Brain microvascular endothelial cell (primary cell): ENCODE measurements around the gene DNAJC17.

Experiments
- DNase-seq: peaks from one replicate; pipeline ENCODE4 v3.0.0-alpha.2; 2020
- H3K27ac ChIP-seq: fragments of 250-450 bp; sonication (Bioruptor Pico); 2 replicates; pipeline ENCODE4 v1.5.1; 2020; ENCODE audit warnings: mild to moderate bottlenecking, moderate library complexity
- H3K27me3 ChIP-seq: fragments of 250-450 bp; sonication (Bioruptor Pico); replicated peaks from 2 replicates; pipeline ENCODE4 v1.5.1; 2020; ENCODE audit warnings: mild to moderate bottlenecking
- H3K36me3 ChIP-seq: fragments of 250-450 bp; sonication (Bioruptor Pico); replicated peaks from 2 replicates; pipeline ENCODE4 v1.5.1; 2020; ENCODE audit warnings: mild to moderate bottlenecking
- H3K4me3 ChIP-seq: 2 replicates; pipeline ENCODE4 v1.5.1; 2011; ENCODE audit warnings: low read depth, mild to moderate bottlenecking, control low read depth, low read length, moderate library complexity
- CTCF ChIP-seq: IDR thresholded peaks from 2 replicates; pipeline ENCODE4 v1.5.1; 2011; ENCODE audit warnings: low read depth, mild to moderate bottlenecking, moderate library complexity, low read length, control low read depth, inconsistent platforms; ENCODE audit errors: missing control alignments
- in situ Hi-C: cut with HindIII; loops from 2 replicates; pipeline ENCODE4 v1.10.0; 2017; ENCODE audit warnings: low sequenced_read_pairs, low pct_ligation_motif_present

The DNAJC17 gene

GRCh38 chr15:40793216-40793989, 13.9 kb downstream of the DNAJC17 start:
- H3K36me3 ChIP-seq = no peaks in the 10 kb centered on the region
- no peaks in the 10 kb centered on the region for H3K27me3 ChIP-seq
- peak overlapping the region; percentile 79 for H3K27ac ChIP-seq
- in situ Hi-C loops = no loop called here
- H3K4me3 ChIP-seq = no peak overlapping the region
- peak; percentile 98 for DNase-seq
- no peak for TF ChIP-seq CTCF

GRCh38 chr15:40792394-40792793, 14.9 kb downstream of the DNAJC17 start:
- in situ Hi-C loops = no loop called here

GRCh38 chr15:40790718-40791117, 16.6 kb downstream of the DNAJC17 start:
- Histone ChIP-seq H3K4me3 (no peak overlapping the region), H3K27ac (no peak overlapping the region), H3K27me3 (no peaks in the 10 kb centered on the region), H3K36me3 (no peaks in the 10 kb centered on the region)
- TF ChIP-seq CTCF = no peak
- in situ Hi-C loops = no loop called here
- DNase-seq = no peak

More at GRCh38 chr15:40792394-40792793, 14.9 kb downstream of the DNAJC17 start:
- H3K27me3 ChIP-seq = no peaks in the 10 kb centered on the region
- H3K27ac ChIP-seq = no peak overlapping the region
- H3K36me3 ChIP-seq = no peaks in the 10 kb centered on the region
- no peak for DNase-seq
- no peak overlapping the region for H3K4me3 ChIP-seq
- no peak for TF ChIP-seq CTCF

GRCh38 chr15:40789999-40790398, 17.3 kb downstream of the DNAJC17 start:
- Histone ChIP-seq H3K4me3 (no peak overlapping the region), H3K27ac (no peak overlapping the region), H3K27me3 (no peaks in the 10 kb centered on the region), H3K36me3 (no peaks in the 10 kb centered on the region)
- in situ Hi-C loops = no loop called here
- no peak for DNase-seq
- no peak for TF ChIP-seq CTCF

GRCh38 chr15:40789119-40789518, 18.2 kb downstream of the DNAJC17 start:
- no peak for TF ChIP-seq CTCF

GRCh38 chr15:40787991-40788390, 19.3 kb downstream of the DNAJC17 start:
- H3K27me3 ChIP-seq = no peaks in the 10 kb centered on the region
- H3K36me3 ChIP-seq = no peaks in the 10 kb centered on the region
- TF ChIP-seq CTCF = no peak
- H3K27ac ChIP-seq = no peak overlapping the region
- H3K4me3 ChIP-seq = no peak overlapping the region
- DNase-seq = no peak
- in situ Hi-C loops = no loop called here

More at GRCh38 chr15:40789119-40789518, 18.2 kb downstream of the DNAJC17 start:
- no peak for DNase-seq
- no peaks in the 10 kb centered on the region for H3K36me3 ChIP-seq
- no peaks in the 10 kb centered on the region for H3K27me3 ChIP-seq
- H3K4me3 ChIP-seq = no peak overlapping the region
- H3K27ac ChIP-seq = no peak overlapping the region
- in situ Hi-C loops = no loop called here
